GM12878 (cell line): ENCODE measurements around the gene STEAP1B.

Experiments
- EP300 ChIP-seq, 2 experiments: fragments of 150-350 bp in 1 of 2; IDR thresholded peaks; 2 replicates each; pipeline ENCODE4 v1.6.1; 2011 to 2012; ENCODE audit warnings: low read depth in 2 of 2, low read length in 2 of 2, borderline replicate concordance in 1 of 2, improper control_type of control experiment in 1 of 2, inconsistent platforms in 1 of 2; ENCODE audit not compliant: control insufficient read depth in 1 of 2
- JUND ChIP-seq: IDR thresholded peaks from 2 replicates; pipeline ENCODE4 v1.6.1; 2012; ENCODE audit warnings: low read depth, mild to moderate bottlenecking, low read length, improper control_type of control experiment, moderate library complexity
- MEF2A ChIP-seq: IDR thresholded peaks from 2 replicates; pipeline ENCODE4 v1.6.1; 2011; ENCODE audit warnings: low read depth, mild to moderate bottlenecking, low read length, moderate library complexity; ENCODE audit not compliant: insufficient read depth
- MYB ChIP-seq: fragments of 150-350 bp; IDR thresholded peaks from 2 replicates; pipeline ENCODE4 v1.6.1; 2014; ENCODE audit warnings: mild to moderate bottlenecking, low read depth, low read length, borderline replicate concordance
- POLR2AphosphoS2 ChIP-seq: IDR thresholded peaks from 2 replicates; pipeline ENCODE4 v1.6.1; 2011; ENCODE audit warnings: low read depth, mild to moderate bottlenecking, low read length, improper control_type of control experiment, moderate library complexity
- TAF1 ChIP-seq: IDR thresholded peaks from 2 replicates; pipeline ENCODE4 v1.6.1; 2011; ENCODE audit warnings: mild to moderate bottlenecking, low read depth, low read length, borderline replicate concordance
- TF ChIP-seq, protein P1 (sequence below): IDR thresholded peaks from 2 replicates; pipeline ENCODE4 v1.6.1; 2012; ENCODE audit warnings: mild to moderate bottlenecking, low read depth, low read length
- TF ChIP-seq, protein P2 (sequence below), 3 experiments: IDR thresholded peaks in 2 of 3; conservative IDR thresholded peaks in 1 of 3; 2 replicates each; pipeline ENCODE4 v1.5.1; 2011; ENCODE audit warnings: low read depth in 3 of 3, low read length in 3 of 3, mild to moderate bottlenecking in 3 of 3, control low read depth in 2 of 3, moderate library complexity in 2 of 3, inconsistent platforms in 1 of 3, mixed read lengths in 1 of 3; ENCODE audit not compliant: control insufficient read depth in 2 of 3, insufficient read depth in 1 of 3; ENCODE audit errors: extremely low read depth in 1 of 3
- TF ChIP-seq, protein P3 (sequence below): IDR thresholded peaks from 2 replicates; pipeline ENCODE4 v1.6.1; 2012; ENCODE audit warnings: low read depth, low read length, improper control_type of control experiment

DNA sequence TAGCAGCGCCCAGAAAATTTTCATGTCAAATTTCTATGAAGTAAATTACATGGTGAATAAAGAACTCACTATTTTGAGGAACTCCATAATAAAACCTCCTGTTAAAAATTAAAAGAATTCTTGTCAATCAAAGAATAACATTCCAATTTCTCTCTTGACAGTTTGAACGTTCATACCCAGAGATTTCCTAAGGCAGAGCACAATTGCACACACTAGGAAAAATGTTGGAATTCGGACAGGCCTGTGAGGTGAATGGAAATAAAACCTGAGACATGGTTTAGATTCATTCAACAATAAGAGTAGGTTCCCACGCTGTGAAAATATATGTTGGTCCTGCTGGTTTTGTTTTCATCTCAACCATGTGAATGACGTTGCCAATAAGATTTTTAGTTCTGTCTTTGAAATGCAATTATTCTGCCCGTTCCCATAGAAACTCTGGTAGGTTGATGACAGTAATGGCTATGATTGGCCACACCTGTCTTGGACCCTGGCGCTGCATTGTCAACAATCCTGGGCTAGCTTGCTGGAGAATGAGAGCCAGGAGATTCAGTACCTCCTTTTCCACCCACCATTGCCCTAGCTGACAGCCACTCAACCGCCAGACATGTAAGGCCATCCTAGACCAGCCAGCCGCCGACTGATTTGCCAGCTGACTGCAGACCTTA lies 99.7 kb downstream of the STEAP1B start:
- TF ChIP-seq JUND = no peak
- TF ChIP-seq, protein P1, sequence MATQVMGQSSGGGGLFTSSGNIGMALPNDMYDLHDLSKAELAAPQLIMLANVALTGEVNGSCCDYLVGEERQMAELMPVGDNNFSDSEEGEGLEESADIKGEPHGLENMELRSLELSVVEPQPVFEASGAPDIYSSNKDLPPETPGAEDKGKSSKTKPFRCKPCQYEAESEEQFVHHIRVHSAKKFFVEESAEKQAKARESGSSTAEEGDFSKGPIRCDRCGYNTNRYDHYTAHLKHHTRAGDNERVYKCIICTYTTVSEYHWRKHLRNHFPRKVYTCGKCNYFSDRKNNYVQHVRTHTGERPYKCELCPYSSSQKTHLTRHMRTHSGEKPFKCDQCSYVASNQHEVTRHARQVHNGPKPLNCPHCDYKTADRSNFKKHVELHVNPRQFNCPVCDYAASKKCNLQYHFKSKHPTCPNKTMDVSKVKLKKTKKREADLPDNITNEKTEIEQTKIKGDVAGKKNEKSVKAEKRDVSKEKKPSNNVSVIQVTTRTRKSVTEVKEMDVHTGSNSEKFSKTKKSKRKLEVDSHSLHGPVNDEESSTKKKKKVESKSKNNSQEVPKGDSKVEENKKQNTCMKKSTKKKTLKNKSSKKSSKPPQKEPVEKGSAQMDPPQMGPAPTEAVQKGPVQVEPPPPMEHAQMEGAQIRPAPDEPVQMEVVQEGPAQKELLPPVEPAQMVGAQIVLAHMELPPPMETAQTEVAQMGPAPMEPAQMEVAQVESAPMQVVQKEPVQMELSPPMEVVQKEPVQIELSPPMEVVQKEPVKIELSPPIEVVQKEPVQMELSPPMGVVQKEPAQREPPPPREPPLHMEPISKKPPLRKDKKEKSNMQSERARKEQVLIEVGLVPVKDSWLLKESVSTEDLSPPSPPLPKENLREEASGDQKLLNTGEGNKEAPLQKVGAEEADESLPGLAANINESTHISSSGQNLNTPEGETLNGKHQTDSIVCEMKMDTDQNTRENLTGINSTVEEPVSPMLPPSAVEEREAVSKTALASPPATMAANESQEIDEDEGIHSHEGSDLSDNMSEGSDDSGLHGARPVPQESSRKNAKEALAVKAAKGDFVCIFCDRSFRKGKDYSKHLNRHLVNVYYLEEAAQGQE = no peak
- no peak for TF ChIP-seq MYB
- TF ChIP-seq, protein P2, sequence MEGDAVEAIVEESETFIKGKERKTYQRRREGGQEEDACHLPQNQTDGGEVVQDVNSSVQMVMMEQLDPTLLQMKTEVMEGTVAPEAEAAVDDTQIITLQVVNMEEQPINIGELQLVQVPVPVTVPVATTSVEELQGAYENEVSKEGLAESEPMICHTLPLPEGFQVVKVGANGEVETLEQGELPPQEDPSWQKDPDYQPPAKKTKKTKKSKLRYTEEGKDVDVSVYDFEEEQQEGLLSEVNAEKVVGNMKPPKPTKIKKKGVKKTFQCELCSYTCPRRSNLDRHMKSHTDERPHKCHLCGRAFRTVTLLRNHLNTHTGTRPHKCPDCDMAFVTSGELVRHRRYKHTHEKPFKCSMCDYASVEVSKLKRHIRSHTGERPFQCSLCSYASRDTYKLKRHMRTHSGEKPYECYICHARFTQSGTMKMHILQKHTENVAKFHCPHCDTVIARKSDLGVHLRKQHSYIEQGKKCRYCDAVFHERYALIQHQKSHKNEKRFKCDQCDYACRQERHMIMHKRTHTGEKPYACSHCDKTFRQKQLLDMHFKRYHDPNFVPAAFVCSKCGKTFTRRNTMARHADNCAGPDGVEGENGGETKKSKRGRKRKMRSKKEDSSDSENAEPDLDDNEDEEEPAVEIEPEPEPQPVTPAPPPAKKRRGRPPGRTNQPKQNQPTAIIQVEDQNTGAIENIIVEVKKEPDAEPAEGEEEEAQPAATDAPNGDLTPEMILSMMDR (IDR thresholded peaks at IDR 0.05 in 2 of 3, conservative IDR thresholded peaks at IDR 0.05 in 1 of 3; ENCODE audit: control insufficient read depth in 2 of 3, extremely low read depth in 1 of 3, insufficient read depth in 1 of 3, low read depth in 3 of 3, low read length in 3 of 3) = no peak
- no peak for TF ChIP-seq EP300 (IDR thresholded peaks at IDR 0.05; ENCODE audit: borderline replicate concordance in 1 of 2, control insufficient read depth in 1 of 2, low read depth in 2 of 2, low read length in 2 of 2)
- TF ChIP-seq POLR2AphosphoS2 = no peak
- TF ChIP-seq MEF2A = no peak
- TF ChIP-seq TAF1 = no peak
- TF ChIP-seq, protein P3, sequence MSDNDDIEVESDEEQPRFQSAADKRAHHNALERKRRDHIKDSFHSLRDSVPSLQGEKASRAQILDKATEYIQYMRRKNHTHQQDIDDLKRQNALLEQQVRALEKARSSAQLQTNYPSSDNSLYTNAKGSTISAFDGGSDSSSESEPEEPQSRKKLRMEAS = no peak
